Prostate gland (tissue), 2 donors: ENCODE results near the gene BANF1. TPM values are rescaled to one million over a fixed set of nuclear protein-coding genes. Genes with fewer than 3 reads are reported as not detected.

Experiments used
- DNase-seq: peaks from one replicate; pipeline ENCODE4 v3.0.0-alpha.2; 2019; ENCODE audit warnings: low spot score
- H3K27ac ChIP-seq, 2 donors: fragments of 200-600 bp; sonication (generic); 2 replicates each; pipeline ENCODE4 v1.5.1; 2017 to 2019
- H3K27me3 ChIP-seq: fragments of 200-600 bp; sonication (generic); replicated peaks from 2 replicates; pipeline ENCODE4 v1.5.1; 2019; ENCODE audit not compliant: insufficient read depth
- H3K36me3 ChIP-seq, 2 donors: fragments of 200-600 bp; sonication (generic); 1 replicate in 1 of 2; 2 replicates in 1 of 2; pipeline versions ENCODE4 v1.5.1 to v1.8.1; 2017 to 2019
- H3K4me1 ChIP-seq: fragments of 200-600 bp; sonication (generic); replicated peaks from 2 replicates; pipeline ENCODE4 v1.5.1; 2019
- H3K4me3 ChIP-seq, 2 donors: fragments of 200-600 bp; sonication (generic); 2 replicates each; pipeline ENCODE4 v1.5.1; 2017 to 2019
- H3K9me3 ChIP-seq: fragments of 200-600 bp; sonication (generic); 2 replicates; pipeline ENCODE4 v1.5.1; 2017
- CTCF ChIP-seq, 4 experiments: fragments of 200-600 bp in 2 of 4; fragments of 450-650 bp in 2 of 4; sonication (generic) in 2 of 4; IDR thresholded peaks; 1 replicate in 3 of 4; 2 replicates in 1 of 4; pipeline ENCODE4 v1.5.1; 2016 to 2019; ENCODE audit warnings: antibody characterized with exemption in 4 of 4, mild to moderate bottlenecking in 2 of 4, moderate library complexity in 2 of 4
- POLR2A ChIP-seq: fragments of 450-650 bp; IDR thresholded peaks from one replicate; pipeline ENCODE4 v1.6.1; 2016; ENCODE audit warnings: antibody characterized with exemption, mild to moderate bottlenecking
- POLR2AphosphoS5 ChIP-seq: sonication (generic); formaldehyde crosslinking; IDR thresholded peaks from one replicate; pipeline ENCODE4 v1.6.1; 2017; ENCODE audit warnings: antibody characterized with exemption
- WGBS: methylation state at CpG from one replicate; pipeline ENCODE4 v1.1.5; 2018; 5-methylcytosine and 5-hydroxymethylcytosine counted together
- intact Hi-C: fragments of 100-400 bp; cut with DNase I; formaldehyde crosslinking; loops from one replicate; pipeline ENCODE4 v1.14.2; 2022
- total RNA-seq, 2 donors: library from RNA; depleted of rRNA; stranded (reverse); fragments of >200 nt; gene quantifications; one replicate each; pipeline ENCODE4 v1.1.0, GENCODE V29; 2016

Gene BANF1
- total RNA-seq, 2 donors from 2014 or later = 59.4 to 78.8 TPM

- H3K4me3 ChIP-seq = no peak overlapping the region
- intact Hi-C loops = loop anchor here (10.0 kb wide), 1 partner anchor 277 kb away; no protein-coding TSS in a partner anchor
- H3K27ac ChIP-seq = no peak overlapping the region
- no peaks in the 10 kb centered on the region for H3K9me3 ChIP-seq
- H3K4me1 ChIP-seq = no peaks in the 10 kb centered on the region
- no peak for TF ChIP-seq POLR2A
- TF ChIP-seq POLR2AphosphoS5 = no peak
- no peak for TF ChIP-seq CTCF (IDR thresholded peaks at IDR 0.05)
- DNase-seq = no peak
- H3K36me3 ChIP-seq = peaks cover 2 to 13% of the 10 kb centered on the region in 2 donors
- WGBS = 61% methylated on average over 12 of the region's 16 CpGs
- H3K27me3 ChIP-seq = no peaks in the 10 kb centered on the region
Measured at GRCh38 chr11:65981972-65982823, 20.1 kb upstream of the BANF1 start.

GRCh38 chr11:65982824-65983588 is 19.3 kb upstream of the BANF1 start:
- no peak for DNase-seq
- Histone ChIP-seq H3K36me3 (peaks cover 0 to 5% of the 10 kb centered on the region in 2 donors), H3K27ac (no peak overlapping the region), H3K9me3 (no peaks in the 10 kb centered on the region), H3K4me3 (no peak overlapping the region), H3K27me3 (no peaks in the 10 kb centered on the region), H3K4me1 (no peaks in the 10 kb centered on the region)
- intact Hi-C loops = loop anchor here (10.0 kb wide), 1 partner anchor 278 kb away; no protein-coding TSS in a partner anchor
- TF ChIP-seq CTCF (IDR thresholded peaks at IDR 0.05) (no peak), POLR2AphosphoS5 (no peak), POLR2A (no peak)
- 74% methylated on average over 21 of the region's 22 CpGs for WGBS

- Histone ChIP-seq H3K4me3 (no peak overlapping the region), H3K4me1 (no peaks in the 10 kb centered on the region), H3K36me3 (no peaks in the 10 kb centered on the region), H3K9me3 (no peaks in the 10 kb centered on the region), H3K27me3 (no peaks in the 10 kb centered on the region), H3K27ac (no peak overlapping the region)
- 88% methylated on average over 5 of the region's 5 CpGs for WGBS
- DNase-seq = no peak
- TF ChIP-seq POLR2A (no peak), POLR2AphosphoS5 (no peak), CTCF (IDR thresholded peaks at IDR 0.05) (no peak)
- intact Hi-C loops = loop anchor here (10.0 kb wide), 1 partner anchor 279 kb away; no protein-coding TSS in a partner anchor
Measured at GRCh38 chr11:65983589-65983987, 18.7 kb upstream of the BANF1 start.

GRCh38 chr11:65987336-65987735 is 15.0 kb upstream of the BANF1 start:
- H3K36me3 ChIP-seq = no peaks in the 10 kb centered on the region
- TF ChIP-seq CTCF (IDR thresholded peaks at IDR 0.05) = no peak
- TF ChIP-seq POLR2AphosphoS5 = no peak
- no peak for TF ChIP-seq POLR2A
- 70% methylated on average over 9 of the region's 9 CpGs for WGBS
- no peaks in the 10 kb centered on the region for H3K9me3 ChIP-seq
- DNase-seq = no peak
- intact Hi-C loops = loop anchor here (10.0 kb wide), 1 partner anchor 283 kb away; no protein-coding TSS in a partner anchor
- H3K4me1 ChIP-seq = no peaks in the 10 kb centered on the region
- H3K4me3 ChIP-seq = no peak overlapping the region
- no peak overlapping the region for H3K27ac ChIP-seq
- no peaks in the 10 kb centered on the region for H3K27me3 ChIP-seq
